Esophagus (tissue), 2 donors: ENCODE results near the gene BFSP2. TPM values are rescaled to one million over a fixed set of nuclear protein-coding genes. Genes with fewer than 3 reads are reported as not detected.

Experiments
- H3K27ac ChIP-seq, 2 donors: one replicate each; pipeline ENCODE4 v1.5.1; 2013; ENCODE audit warnings: low read depth in 2 of 2, mild to moderate bottlenecking in 2 of 2, inconsistent platforms in 1 of 2, low read length in 1 of 2, moderate library complexity in 1 of 2
- H3K27me3 ChIP-seq, 2 donors: one replicate each; pipeline ENCODE4 v1.6.1; 2013; ENCODE audit warnings: low read length in 2 of 2, control low read depth in 1 of 2, mild to moderate bottlenecking in 1 of 2; ENCODE audit not compliant: insufficient read depth in 2 of 2, control insufficient read depth in 1 of 2
- H3K36me3 ChIP-seq, 2 donors: one replicate each; pipeline ENCODE4 v1.6.1; 2013; ENCODE audit warnings: low read length in 1 of 2; ENCODE audit not compliant: control insufficient read depth in 2 of 2, insufficient read depth in 2 of 2
- H3K4me1 ChIP-seq, 2 donors: one replicate each; pipeline ENCODE4 v1.6.1; 2013; ENCODE audit warnings: low read length in 1 of 2; ENCODE audit not compliant: control insufficient read depth in 2 of 2, insufficient read depth in 2 of 2
- H3K4me3 ChIP-seq, 2 donors: one replicate each; pipeline ENCODE4 v1.5.1; 2013; ENCODE audit warnings: low read length in 2 of 2, mild to moderate bottlenecking in 2 of 2, low read depth in 1 of 2, moderate library complexity in 1 of 2
- H3K9me3 ChIP-seq, 2 donors: one replicate each; pipeline ENCODE4 v1.6.1; 2013; ENCODE audit warnings: mild to moderate bottlenecking in 2 of 2, low read depth in 1 of 2, low read length in 1 of 2, moderate library complexity in 1 of 2; ENCODE audit not compliant: control insufficient read depth in 2 of 2, insufficient read depth in 1 of 2
- WGBS, 2 donors: extraction: QIAGEN DNeasy Blood & Tissue Kit; methylation state at CpG; one replicate each; pipeline ENCODE4 v1.1.7; 2013; 5-methylcytosine and 5-hydroxymethylcytosine counted together
- polyA plus RNA-seq, 2 donors: library from polyadenylated mRNA; stranded (reverse); fragments of 200-250 nt; gene quantifications; one replicate each; pipeline ENCODE4 v1.2.3, GENCODE V29; 2013
- donor health status: healthy with polysubstance abuse.
- donor health status: Bipolar disorder and iron deficiency.

The BFSP2 gene
- polyA plus RNA-seq, 2 donors: not detected

DNA sequence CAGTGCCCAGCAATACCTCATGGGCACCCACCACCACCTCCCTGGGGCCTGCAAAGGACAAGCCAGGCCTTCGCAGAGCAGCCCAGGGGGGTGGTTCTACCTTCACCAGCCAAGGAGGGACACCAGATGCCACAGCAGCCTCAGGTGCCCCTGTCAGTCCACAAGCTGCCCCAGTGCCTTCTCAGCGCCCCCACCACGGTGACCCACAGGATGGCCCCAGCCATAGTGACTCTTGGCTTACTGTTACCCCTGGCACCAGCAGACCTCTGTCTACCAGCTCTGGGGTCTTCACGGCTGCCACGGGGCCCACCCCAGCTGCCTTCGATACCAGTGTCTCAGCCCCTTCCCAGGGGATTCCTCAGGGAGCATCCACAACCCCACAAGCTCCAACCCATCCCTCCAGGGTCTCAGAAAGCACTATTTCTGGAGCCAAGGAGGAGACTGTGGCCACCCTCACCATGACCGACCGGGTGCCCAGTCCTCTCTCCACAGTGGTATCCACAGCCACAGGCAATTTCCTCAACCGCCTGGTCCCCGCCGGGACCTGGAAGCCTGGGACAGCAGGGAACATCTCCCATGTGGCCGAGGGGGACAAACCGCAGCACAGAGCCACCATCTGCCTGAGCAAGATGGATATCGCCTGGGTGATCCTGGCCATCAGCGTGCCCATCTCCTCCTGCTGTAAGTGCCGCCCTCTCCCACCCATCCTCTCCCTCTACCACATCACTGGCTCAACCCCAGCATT is 19.2 kb upstream of the BFSP2 start:
- H3K36me3 ChIP-seq: no peaks in the 10 kb centered on the region
- H3K27ac ChIP-seq: no peak overlapping the region
- no peak overlapping the region for H3K4me3 ChIP-seq
- H3K9me3 ChIP-seq: no peaks in the 10 kb centered on the region
- 92 to 95% methylated on average over 16 of the region's 16 CpGs for WGBS, 2 donors
- no peaks in the 10 kb centered on the region for H3K27me3 ChIP-seq
- peaks cover 3 to 4% of the 10 kb centered on the region in 2 donors for H3K4me1 ChIP-seq

DNA sequence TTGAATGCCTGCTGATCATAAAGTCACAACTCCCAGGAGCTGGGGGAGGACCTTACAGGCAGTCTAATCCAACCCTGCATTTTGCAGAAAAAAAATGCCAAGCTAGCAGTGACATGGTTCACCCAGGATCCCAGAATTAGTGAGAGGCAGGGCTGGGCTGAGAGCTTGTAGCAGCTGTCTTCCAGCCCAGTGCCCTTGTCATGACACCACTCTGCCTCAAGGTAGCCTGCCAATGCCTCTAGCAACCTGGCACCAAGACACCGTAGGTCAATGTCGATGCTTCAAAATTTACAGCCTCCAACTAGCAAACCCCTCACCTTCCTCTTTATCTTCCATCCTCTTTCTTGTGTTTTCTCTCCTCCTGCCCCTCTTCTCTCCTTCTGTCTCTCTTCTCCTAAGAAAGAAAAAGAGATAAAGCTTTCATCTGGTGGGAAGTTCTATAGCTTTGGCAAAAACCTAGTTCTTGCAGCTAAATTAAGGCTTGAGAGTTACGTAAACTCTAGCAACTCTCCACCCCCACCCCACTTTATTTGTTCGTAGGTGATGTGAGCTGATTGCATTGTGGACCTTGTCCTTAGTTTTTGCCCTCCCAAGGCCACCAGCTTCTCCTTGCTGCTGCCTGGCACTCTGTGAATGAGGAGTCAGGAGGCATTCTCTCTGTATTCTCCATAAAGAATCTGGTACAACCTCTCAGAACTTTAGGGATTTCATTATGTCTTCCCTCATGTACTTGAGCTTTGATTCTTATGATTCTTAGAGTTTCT is 18.3 kb upstream of the BFSP2 start:
- H3K27me3 ChIP-seq: no peaks in the 10 kb centered on the region
- H3K4me1 ChIP-seq: peaks cover 3 to 4% of the 10 kb centered on the region in 2 donors
- H3K27ac ChIP-seq: no peak overlapping the region
- H3K36me3 ChIP-seq: no peaks in the 10 kb centered on the region
- no peaks in the 10 kb centered on the region for H3K9me3 ChIP-seq
- 51 to 54% methylated on average over 4 of the region's 4 CpGs for WGBS, 2 donors
- H3K4me3 ChIP-seq: no peak overlapping the region

DNA sequence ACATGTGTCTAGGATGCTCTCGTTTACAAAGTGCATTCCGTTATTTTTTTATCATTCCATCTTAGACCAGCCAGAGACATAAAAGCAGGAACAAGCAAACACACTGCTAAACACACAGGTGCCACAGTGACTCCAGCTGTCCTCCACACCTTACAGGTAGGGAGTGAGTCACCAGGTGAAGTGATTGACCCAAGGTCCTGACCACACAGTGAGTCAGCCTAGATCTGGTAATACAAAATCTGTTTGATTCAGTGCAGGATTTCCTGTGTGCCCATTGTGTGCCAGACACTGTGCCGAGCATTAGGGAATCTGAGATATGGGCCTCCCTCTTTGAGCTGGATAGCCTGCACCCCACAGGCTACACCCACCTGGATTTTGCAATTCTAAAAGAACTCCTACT is 16.7 kb upstream of the BFSP2 start:
- no peaks in the 10 kb centered on the region for H3K9me3 ChIP-seq
- WGBS, 2 donors: 65 to 80% methylated on average over 3 of the region's 3 CpGs
- no peaks in the 10 kb centered on the region for H3K36me3 ChIP-seq
- no peak overlapping the region for H3K27ac ChIP-seq
- peaks cover 3 to 4% of the 10 kb centered on the region in 2 donors for H3K4me1 ChIP-seq
- no peaks in the 10 kb centered on the region for H3K27me3 ChIP-seq
- no peak overlapping the region for H3K4me3 ChIP-seq

DNA sequence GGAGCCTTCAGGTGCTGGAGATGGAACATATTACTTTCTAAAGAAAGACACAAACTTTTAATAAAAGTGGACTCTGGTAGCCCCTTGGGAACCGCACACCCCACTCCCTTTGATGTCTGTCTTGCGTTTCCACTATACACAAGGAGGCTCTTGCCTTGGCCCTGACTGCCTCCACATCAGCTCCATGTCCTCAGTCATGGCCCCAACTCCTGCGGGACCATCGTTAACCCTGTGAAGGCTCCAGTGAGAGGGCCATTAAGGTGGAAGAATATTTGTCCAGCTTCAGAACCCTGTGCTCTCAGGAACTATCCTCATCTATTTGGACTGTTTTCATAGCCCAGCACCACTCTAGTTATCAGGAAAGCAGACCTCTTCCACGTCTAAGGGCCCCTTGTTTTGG is 16.1 kb upstream of the BFSP2 start:
- Histone ChIP-seq H3K27ac (no peak overlapping the region), H3K27me3 (no peaks in the 10 kb centered on the region), H3K36me3 (no peaks in the 10 kb centered on the region), H3K9me3 (no peaks in the 10 kb centered on the region), H3K4me1 (peaks cover 3 to 4% of the 10 kb centered on the region in 2 donors), H3K4me3 (no peak overlapping the region)
- WGBS, 2 donors: 83 to 86% methylated on average over 5 of the region's 5 CpGs

DNA sequence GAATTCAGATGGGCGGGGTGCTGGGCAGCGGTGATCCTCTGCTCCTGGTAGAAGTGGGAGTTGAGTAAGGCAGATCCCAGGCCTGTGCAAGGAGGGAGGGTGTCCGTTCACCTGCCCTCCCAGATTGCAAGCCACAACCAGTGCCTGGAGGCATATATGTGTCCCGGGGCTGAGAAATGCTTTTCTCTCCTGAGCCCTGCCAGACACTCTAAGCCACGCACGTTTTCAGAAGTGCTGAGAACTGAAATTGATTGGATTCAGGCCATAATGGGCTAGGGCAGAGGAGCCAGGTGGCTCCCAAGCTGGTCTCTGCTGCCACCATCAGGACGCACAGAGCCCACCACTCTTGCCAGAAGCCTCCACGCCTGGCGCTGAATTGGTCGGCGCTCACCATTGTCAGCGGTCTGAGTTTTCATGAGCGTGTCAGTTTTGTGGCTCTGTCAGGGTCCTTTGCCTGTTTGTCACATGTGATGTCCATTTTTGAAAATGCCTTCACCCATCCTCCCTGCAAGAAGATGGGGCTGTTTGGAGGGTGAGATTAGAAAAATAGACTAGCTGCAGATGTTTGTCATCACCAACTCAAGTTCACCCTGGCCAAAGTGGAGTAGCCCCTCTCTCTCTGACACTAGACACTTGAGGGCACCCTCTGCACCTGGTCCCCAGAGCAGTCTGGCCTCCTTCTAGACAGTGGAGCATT is 15.4 kb upstream of the BFSP2 start:
- Histone ChIP-seq H3K4me1 (peaks cover 3 to 4% of the 10 kb centered on the region in 2 donors), H3K27me3 (no peaks in the 10 kb centered on the region), H3K36me3 (no peaks in the 10 kb centered on the region), H3K4me3 (no peak overlapping the region), H3K9me3 (no peaks in the 10 kb centered on the region), H3K27ac (no peak overlapping the region)
- WGBS, 2 donors: 20% methylated on average over 13 of the region's 13 CpGs

DNA sequence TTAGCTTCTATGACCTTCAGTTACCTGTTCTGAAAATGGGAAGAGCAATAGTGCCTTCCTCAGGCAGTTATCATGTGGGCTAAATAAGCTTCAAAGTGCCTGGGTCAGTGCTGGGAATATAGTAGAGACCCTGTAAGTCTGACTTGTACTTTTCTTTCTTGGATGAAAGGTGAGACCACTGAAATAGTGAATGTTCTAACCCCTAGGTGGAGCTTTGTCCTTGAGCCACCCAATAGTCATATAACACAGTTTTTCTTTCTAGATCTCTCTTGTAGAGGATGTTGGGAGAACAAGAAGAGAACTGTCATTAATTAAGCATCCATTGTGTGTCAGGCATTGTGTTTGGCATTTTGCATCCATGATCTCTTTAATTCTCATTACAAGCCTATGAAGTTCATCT is 13.0 kb upstream of the BFSP2 start:
- peaks cover 3 to 4% of the 10 kb centered on the region in 2 donors for H3K4me1 ChIP-seq
- no peaks in the 10 kb centered on the region for H3K36me3 ChIP-seq
- no peaks in the 10 kb centered on the region for H3K27me3 ChIP-seq
- no peak overlapping the region for H3K4me3 ChIP-seq
- no peak overlapping the region for H3K27ac ChIP-seq
- no peaks in the 10 kb centered on the region for H3K9me3 ChIP-seq

DNA sequence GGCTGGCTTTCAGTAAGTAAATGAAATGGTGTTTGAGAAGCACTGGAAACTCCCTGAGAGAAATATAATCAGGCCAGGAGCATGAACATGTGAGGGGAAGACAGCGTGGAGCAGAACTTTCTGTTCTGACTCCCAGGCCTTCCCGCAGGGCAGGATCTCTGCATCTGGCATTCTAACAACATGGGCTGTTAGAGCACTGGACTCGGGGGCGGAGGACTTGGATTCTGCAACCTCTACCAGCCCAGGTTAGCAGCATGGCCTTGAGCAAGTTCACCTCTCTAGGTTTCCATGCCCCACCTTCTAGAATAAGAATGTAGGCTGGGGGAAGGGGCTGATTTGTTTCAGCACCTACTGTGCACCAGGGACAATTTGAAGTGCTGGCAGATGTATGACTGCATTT is 12.5 kb upstream of the BFSP2 start:
- WGBS, 2 donors: 68 to 72% methylated on average over 4 of the region's 4 CpGs
- no peak overlapping the region for H3K27ac ChIP-seq
- H3K27me3 ChIP-seq: no peaks in the 10 kb centered on the region
- no peaks in the 10 kb centered on the region for H3K9me3 ChIP-seq
- no peak overlapping the region for H3K4me3 ChIP-seq
- H3K36me3 ChIP-seq: no peaks in the 10 kb centered on the region
- peaks cover 2 to 3% of the 10 kb centered on the region in 2 donors for H3K4me1 ChIP-seq

DNA sequence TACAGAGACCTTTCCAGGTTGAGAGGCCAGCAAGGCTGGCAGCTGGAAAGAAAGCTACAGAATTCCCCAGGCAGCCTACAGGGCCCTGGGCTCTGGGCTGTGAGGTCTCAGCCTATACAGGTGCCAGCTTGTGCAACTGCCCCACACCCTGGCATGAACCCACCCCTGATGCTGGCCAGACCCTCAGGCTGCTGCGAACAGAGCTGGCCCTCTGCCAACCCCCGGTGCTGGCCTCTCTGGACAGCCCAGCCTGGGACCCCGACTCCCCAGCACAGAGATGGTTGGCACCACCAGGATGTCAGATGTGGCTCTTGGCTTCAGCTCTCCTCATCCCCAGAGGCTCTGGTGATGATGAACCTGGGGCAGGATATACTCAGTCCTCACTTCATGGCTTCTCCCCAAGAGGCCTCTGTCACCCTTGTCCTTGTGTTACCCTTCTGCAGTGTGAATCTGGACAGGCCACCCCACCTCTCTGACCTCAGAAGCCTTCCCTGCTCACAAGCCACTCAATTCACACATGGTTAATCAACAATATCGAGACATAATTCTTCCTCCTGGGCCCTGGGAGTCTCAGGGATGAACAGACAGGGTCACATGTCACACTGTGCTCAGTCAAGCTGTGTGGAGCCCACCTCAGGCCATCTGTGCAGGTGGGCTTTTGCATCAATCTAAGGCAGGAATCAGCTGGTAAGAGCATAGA is 11.0 kb upstream of the BFSP2 start:
- Histone ChIP-seq H3K27ac (no peak overlapping the region), H3K4me1 (peaks cover 0 to 5% of the 10 kb centered on the region in 2 donors), H3K4me3 (no peak overlapping the region), H3K9me3 (no peaks in the 10 kb centered on the region), H3K27me3 (no peaks in the 10 kb centered on the region), H3K36me3 (no peaks in the 10 kb centered on the region)
- WGBS, 2 donors: 57 to 76% methylated on average over 4 of the region's 4 CpGs

DNA sequence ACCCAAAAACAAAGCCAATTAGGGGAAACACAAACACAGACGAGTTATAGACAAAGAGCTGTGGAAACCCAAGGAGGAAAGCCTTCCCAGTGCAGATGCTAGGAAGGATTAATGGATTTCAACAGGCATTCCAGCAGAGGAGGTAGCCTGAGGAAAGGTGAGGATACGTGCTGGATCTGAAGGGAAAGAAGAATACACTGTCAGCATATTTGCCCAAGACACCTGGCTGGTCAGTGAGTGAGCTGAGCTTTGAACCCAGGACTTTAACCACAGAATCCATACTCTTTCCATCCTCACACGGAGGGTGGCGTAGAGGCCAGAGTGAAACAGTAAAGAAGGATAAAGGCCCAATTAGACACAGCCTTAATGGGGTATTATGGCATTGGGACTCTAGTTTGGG is 9.1 kb upstream of the BFSP2 start:
- Histone ChIP-seq H3K27ac (no peak overlapping the region), H3K27me3 (no peaks in the 10 kb centered on the region), H3K36me3 (no peaks in the 10 kb centered on the region), H3K4me1 (peaks cover 0 to 2% of the 10 kb centered on the region in 2 donors), H3K4me3 (no peak overlapping the region), H3K9me3 (no peaks in the 10 kb centered on the region)
- WGBS, 2 donors: 89 to 90% methylated on average over 4 of the region's 4 CpGs
